GM10847 (cell line): ENCODE data around the gene KIF24.
A peak's percentile ranks its signal among the peaks of the same experiment; 100 is the strongest.

ENCODE experiments used
- POLR2A ChIP-seq: IDR thresholded peaks from 2 replicates; pipeline ENCODE4 v1.6.1; 2011; ENCODE audit not compliant: insufficient read length; ENCODE audit errors: extremely low read depth

KIF24 gene

GRCh38 chr9:34328987-34329832 is at the start of gene KIF24, which contains the start of gene NUDT2:
Gene KIF24, minus strand, starts transcription at chr9:34329268. Its CDS starts 17,922 bp downstream, at chr9:34311346.
Gene NUDT2, plus strand, starts transcription at chr9:34329569. Its CDS starts 9,471 bp downstream, at chr9:34339040.
- TF ChIP-seq POLR2A: peak; percentile 72

- TF ChIP-seq POLR2A: no peak
Measured at GRCh38 chr9:34378376-34379060, 49.5 kb upstream of the KIF24 start.

- no peak for TF ChIP-seq POLR2A
Measured at GRCh38 chr9:34377404-34377746, 48.3 kb upstream of the KIF24 start.

GRCh38 chr9:34376596-34377403 is 47.7 kb upstream of the KIF24 start, which contains the start of gene MYORG:
Gene MYORG, minus strand, starts transcription at chr9:34376898. Its CDS starts 3,955 bp downstream, at chr9:34372943.
- TF ChIP-seq POLR2A: peak; percentile 17

GRCh38 chr9:34375901-34376595 is 47.0 kb upstream of the KIF24 start:
- no peak for TF ChIP-seq POLR2A

- no peak for TF ChIP-seq POLR2A
Measured at GRCh38 chr9:34374905-34375552, 46.0 kb upstream of the KIF24 start.

- no peak for TF ChIP-seq POLR2A
Measured at GRCh38 chr9:34374339-34374738, 45.3 kb upstream of the KIF24 start.

GRCh38 chr9:34373749-34374148 is 44.7 kb upstream of the KIF24 start:
- TF ChIP-seq POLR2A: no peak

- TF ChIP-seq POLR2A: no peak
Measured at GRCh38 chr9:34372467-34373011, 43.5 kb upstream of the KIF24 start.

GRCh38 chr9:34371886-34372466 is 42.9 kb upstream of the KIF24 start:
- TF ChIP-seq POLR2A: no peak

- no peak for TF ChIP-seq POLR2A
Measured at GRCh38 chr9:34370970-34371880, 42.2 kb upstream of the KIF24 start.

GRCh38 chr9:34370335-34370969 is 41.4 kb upstream of the KIF24 start:
- no peak for TF ChIP-seq POLR2A

- no peak for TF ChIP-seq POLR2A
Measured at GRCh38 chr9:34369636-34370035, 40.6 kb upstream of the KIF24 start.

- no peak for TF ChIP-seq POLR2A
Measured at GRCh38 chr9:34366365-34366764, 37.3 kb upstream of the KIF24 start.
